Tibial nerve (tissue), 4 donors: Measurements from ENCODE around the gene GNAL. TPM values are rescaled to one million over a fixed set of nuclear protein-coding genes. Genes with fewer than 3 reads are reported as not detected.

Experiments used
- DNase-seq, 2 donors: peaks; one replicate each; pipeline ENCODE4 v3.0.0-alpha.2; 2019; ENCODE audit warnings: low spot score in 2 of 2
- H3K27ac ChIP-seq, 4 donors: fragments of 200-600 bp; sonication (generic) in 3 of 4; one replicate each; pipeline ENCODE4 v1.5.1; 2017 to 2019; ENCODE audit warnings: mild to moderate bottlenecking in 1 of 4
- H3K27me3 ChIP-seq, 2 donors: fragments of 200-600 bp; sonication (generic) in 1 of 2; one replicate each; pipeline versions ENCODE4 v1.5.1 to v1.6.0; 2017 to 2019
- H3K36me3 ChIP-seq, 3 donors: fragments of 200-600 bp; sonication (generic); one replicate each; pipeline ENCODE4 v1.5.1; 2018 to 2019
- H3K4me1 ChIP-seq, 4 donors: fragments of 200-600 bp; sonication (generic) in 3 of 4; one replicate each; pipeline ENCODE4 v1.5.1; 2017 to 2019
- H3K4me3 ChIP-seq, 4 donors: fragments of 200-600 bp; sonication (generic) in 3 of 4; one replicate each; pipeline ENCODE4 v1.5.1; 2017 to 2019; ENCODE audit warnings: mild to moderate bottlenecking in 1 of 4, moderate library complexity in 1 of 4
- H3K9me3 ChIP-seq, 4 donors: fragments of 200-600 bp; sonication (generic) in 3 of 4; one replicate each; pipeline ENCODE4 v1.5.1; 2017 to 2019
- EP300 ChIP-seq, 2 donors: sonication (generic); formaldehyde crosslinking; IDR thresholded peaks; one replicate each; pipeline ENCODE4 v1.6.1; 2017; ENCODE audit warnings: antibody characterized with exemption in 2 of 2, mild to moderate bottlenecking in 1 of 2
- POLR2A ChIP-seq, 2 donors: fragments of 450-650 bp; IDR thresholded peaks; one replicate each; pipeline ENCODE4 v1.6.1; 2017; ENCODE audit warnings: antibody characterized with exemption in 2 of 2, mild to moderate bottlenecking in 2 of 2, moderate library complexity in 2 of 2
- WGBS, 2 donors: methylation state at CpG; one replicate each; pipeline ENCODE4 v1.1.5; 2018; 5-methylcytosine and 5-hydroxymethylcytosine counted together
- total RNA-seq, 4 donors: library from RNA; depleted of rRNA; stranded (reverse); fragments of >200 nt; gene quantifications; one replicate each; pipeline ENCODE4 v1.1.0, GENCODE V29; 2016
- TF ChIP-seq, protein P1 (sequence below), 5 experiments: fragments of 200-600 bp in 3 of 5; fragments of 450-650 bp in 2 of 5; sonication (generic) in 3 of 5; IDR thresholded peaks; one replicate each; pipeline ENCODE4 v1.5.1; 2016 to 2019; ENCODE audit warnings: antibody characterized with exemption in 5 of 5, mild to moderate bottlenecking in 3 of 5, moderate library complexity in 2 of 5

The GNAL gene
- total RNA-seq, 4 donors from 2014 or later = 11.3 to 17.3 (median 14.4) TPM

DNA sequence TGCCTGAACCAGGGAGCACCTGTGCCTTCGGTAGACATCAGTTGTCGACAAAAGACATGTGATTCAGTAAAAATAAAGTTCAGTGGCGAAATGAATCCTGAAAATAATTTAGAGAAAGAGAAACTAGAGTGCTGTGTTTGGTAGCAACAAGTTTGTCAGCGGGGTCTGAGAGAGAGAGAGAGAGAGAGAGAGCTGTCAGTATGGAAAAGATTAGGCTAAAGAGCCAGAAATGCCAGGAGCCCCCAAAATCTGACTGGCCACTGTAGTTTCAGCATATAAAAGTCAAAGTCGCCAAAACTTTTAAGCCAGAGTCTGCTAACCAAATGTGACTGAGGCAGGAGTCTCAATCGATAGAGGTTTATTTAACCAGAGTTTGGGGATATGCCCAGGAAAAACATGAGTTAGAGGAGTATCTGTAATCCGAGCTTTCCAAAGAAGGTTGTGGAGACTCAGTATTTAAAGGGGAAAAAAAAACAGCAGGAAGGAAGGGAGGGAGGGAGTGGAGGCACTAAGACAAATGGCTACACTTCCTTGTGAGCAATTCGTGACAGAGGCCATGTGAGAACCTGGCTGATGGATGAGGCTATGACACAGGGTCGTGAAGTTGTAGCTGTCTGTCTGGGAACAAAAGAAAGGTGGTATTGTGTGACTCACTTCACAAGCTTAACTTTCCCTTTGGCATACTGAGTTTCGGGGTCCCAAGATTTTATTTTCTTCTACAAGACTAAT, 20.5 kb upstream of the GNAL start:
- H3K36me3 ChIP-seq = no peaks in the 10 kb centered on the region
- H3K4me1 ChIP-seq = no peaks in the 10 kb centered on the region
- no peak overlapping the region for H3K27ac ChIP-seq
- no peaks in the 10 kb centered on the region for H3K9me3 ChIP-seq
- WGBS, 2 donors = 52 to 57% methylated on average over 10 of the region's 10 CpGs
- TF ChIP-seq EP300 (IDR thresholded peaks at IDR 0.05) = no peak
- TF ChIP-seq, protein P1, sequence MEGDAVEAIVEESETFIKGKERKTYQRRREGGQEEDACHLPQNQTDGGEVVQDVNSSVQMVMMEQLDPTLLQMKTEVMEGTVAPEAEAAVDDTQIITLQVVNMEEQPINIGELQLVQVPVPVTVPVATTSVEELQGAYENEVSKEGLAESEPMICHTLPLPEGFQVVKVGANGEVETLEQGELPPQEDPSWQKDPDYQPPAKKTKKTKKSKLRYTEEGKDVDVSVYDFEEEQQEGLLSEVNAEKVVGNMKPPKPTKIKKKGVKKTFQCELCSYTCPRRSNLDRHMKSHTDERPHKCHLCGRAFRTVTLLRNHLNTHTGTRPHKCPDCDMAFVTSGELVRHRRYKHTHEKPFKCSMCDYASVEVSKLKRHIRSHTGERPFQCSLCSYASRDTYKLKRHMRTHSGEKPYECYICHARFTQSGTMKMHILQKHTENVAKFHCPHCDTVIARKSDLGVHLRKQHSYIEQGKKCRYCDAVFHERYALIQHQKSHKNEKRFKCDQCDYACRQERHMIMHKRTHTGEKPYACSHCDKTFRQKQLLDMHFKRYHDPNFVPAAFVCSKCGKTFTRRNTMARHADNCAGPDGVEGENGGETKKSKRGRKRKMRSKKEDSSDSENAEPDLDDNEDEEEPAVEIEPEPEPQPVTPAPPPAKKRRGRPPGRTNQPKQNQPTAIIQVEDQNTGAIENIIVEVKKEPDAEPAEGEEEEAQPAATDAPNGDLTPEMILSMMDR (IDR thresholded peaks at IDR 0.05) = no peak
- no peak for TF ChIP-seq POLR2A (IDR thresholded peaks at IDR 0.05)
- no peak for DNase-seq
- H3K4me3 ChIP-seq = no peak overlapping the region
- no peaks in the 10 kb centered on the region for H3K27me3 ChIP-seq

DNA sequence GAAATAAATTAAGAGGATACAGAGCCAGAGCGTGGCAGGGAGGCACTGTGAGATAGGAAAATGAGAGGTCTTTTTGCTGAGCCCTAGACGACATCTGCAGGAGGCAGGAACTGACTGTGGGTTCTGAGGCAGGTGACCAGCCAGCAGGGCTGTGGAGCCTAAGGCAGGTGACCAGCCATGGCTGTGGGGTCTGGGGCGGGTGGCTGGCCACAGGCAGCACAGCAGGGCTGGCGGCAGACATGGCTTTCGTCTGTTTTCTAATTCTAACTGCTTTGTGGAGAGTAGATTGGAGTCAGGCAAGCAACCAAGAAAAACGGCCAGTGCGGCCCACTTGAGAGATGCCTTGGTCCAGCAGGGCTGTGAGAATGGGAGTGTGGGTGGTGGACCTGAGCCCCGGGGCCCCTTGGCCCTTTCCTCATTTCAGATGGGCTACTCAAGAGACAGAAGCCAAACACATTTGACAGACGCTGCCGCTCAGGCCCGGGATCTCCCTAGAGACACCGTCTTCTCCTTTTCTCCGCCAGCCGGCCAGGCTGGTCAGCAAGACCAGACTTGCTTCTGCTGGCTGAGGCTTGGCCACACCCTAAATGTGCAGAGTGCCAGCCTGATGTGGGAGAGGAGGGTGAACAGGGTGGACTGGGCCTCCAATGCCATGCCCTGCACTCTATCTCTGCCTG, 19.7 kb upstream of the GNAL start:
- Histone ChIP-seq H3K4me3 (no peak overlapping the region), H3K4me1 (no peaks in the 10 kb centered on the region), H3K36me3 (no peaks in the 10 kb centered on the region), H3K27ac (no peak overlapping the region), H3K9me3 (no peaks in the 10 kb centered on the region), H3K27me3 (no peaks in the 10 kb centered on the region)
- no peak for DNase-seq
- 73 to 82% methylated on average over 14 of the region's 14 CpGs for WGBS, 2 donors
- TF ChIP-seq POLR2A (IDR thresholded peaks at IDR 0.05) (no peak), EP300 (IDR thresholded peaks at IDR 0.05) (no peak)
- TF ChIP-seq, protein P1 (IDR thresholded peaks at IDR 0.05) = no peak

DNA sequence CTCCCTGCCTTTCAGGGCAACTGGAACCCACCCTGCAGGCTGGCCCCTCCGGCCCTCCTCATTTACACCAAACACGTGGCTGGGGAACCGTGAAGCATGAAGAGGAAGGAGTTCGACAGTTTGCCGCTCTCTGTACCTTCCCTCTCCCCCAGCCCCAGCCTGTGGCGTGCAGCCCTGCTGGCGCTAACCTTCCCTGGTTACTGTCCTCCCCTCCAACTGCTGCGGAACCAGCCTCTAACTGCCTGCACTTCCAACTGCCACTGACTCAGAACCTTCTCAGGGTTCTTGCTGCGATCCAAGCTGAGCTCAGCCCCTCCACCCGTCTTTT, 19.2 kb upstream of the GNAL start:
- 85 to 89% methylated on average over 10 of the region's 10 CpGs for WGBS, 2 donors
- TF ChIP-seq EP300 (IDR thresholded peaks at IDR 0.05) = no peak
- TF ChIP-seq, protein P1 (IDR thresholded peaks at IDR 0.05) = no peak
- no peak for TF ChIP-seq POLR2A (IDR thresholded peaks at IDR 0.05)
- peaks cover 0 to under 1% of the 10 kb centered on the region in 2 donors for H3K27me3 ChIP-seq

DNA sequence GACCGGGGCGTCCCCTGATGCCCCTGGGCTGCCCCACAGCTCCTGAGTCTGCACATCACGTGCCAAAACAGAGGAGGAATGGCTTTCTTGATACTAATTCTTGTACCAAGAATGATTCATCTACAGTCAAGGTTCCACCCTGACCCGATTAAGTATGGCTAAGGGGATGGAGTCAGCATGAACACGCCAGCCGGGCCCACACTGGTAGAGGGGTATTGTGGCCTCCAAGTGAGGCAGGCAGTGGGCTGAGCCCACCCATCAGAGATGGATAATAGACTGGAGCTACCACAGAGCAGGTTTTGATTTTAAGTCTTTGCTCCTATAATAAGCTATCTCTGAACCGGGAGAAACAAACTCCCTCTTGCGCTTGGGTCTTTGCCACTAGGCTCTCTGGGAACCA, 17.9 kb upstream of the GNAL start:
- Histone ChIP-seq H3K4me1 (no peaks in the 10 kb centered on the region), H3K27ac (no peak overlapping the region), H3K36me3 (no peaks in the 10 kb centered on the region), H3K9me3 (no peaks in the 10 kb centered on the region), H3K27me3 (peaks cover 0 to 9% of the 10 kb centered on the region in 2 donors), H3K4me3 (no peak overlapping the region)
- no peak for TF ChIP-seq POLR2A (IDR thresholded peaks at IDR 0.05)
- TF ChIP-seq EP300 (IDR thresholded peaks at IDR 0.05) = no peak
- TF ChIP-seq, protein P1 (IDR thresholded peaks at IDR 0.05) = no peak
- WGBS, 2 donors = 76 to 82% methylated on average over 8 of the region's 8 CpGs
- DNase-seq = no peak

More for the DNA sequence above, 19.2 kb upstream of the GNAL start:
- H3K36me3 ChIP-seq = no peaks in the 10 kb centered on the region
- no peak for DNase-seq
- no peak overlapping the region for H3K4me3 ChIP-seq
- H3K27ac ChIP-seq = no peak overlapping the region
- no peaks in the 10 kb centered on the region for H3K4me1 ChIP-seq
- no peaks in the 10 kb centered on the region for H3K9me3 ChIP-seq

DNA sequence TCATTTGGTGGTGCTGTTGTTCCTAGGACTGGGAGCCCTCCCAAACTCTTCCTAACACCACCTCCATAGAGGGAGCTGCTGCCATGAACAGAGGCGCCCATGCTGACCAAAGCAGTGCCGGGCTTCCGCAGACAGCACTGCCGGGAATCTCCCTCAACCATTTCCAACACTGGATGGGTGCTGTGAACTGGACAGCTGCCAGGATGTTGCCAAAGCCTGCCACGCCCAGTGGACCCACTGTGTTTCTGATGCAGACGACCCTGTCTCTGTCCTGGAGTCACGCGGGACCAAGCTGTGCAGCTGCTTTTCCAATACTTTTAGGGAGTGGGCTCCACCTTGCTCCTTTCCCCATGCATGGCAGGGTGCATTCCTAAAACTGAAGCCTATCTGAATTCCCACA, 16.9 kb upstream of the GNAL start:
- Histone ChIP-seq H3K36me3 (no peaks in the 10 kb centered on the region), H3K4me1 (no peaks in the 10 kb centered on the region), H3K9me3 (no peaks in the 10 kb centered on the region), H3K4me3 (no peak overlapping the region), H3K27me3 (peaks cover 0 to 9% of the 10 kb centered on the region in 2 donors), H3K27ac (no peak overlapping the region)
- TF ChIP-seq, protein P1 (IDR thresholded peaks at IDR 0.05) = no peak
- TF ChIP-seq POLR2A (IDR thresholded peaks at IDR 0.05) = no peak
- no peak for TF ChIP-seq EP300 (IDR thresholded peaks at IDR 0.05)
- WGBS, 2 donors = 86 to 89% methylated on average over 8 of the region's 8 CpGs
- no peak for DNase-seq
